HG03066 (cell line): ENCODE measurements around the gene SF3B4.

Experiments
- ATAC-seq: cut with Tn5 transposase; IDR thresholded peaks from one replicate; pipeline ENCODE4 v1.9.1; 2021; ENCODE audit warnings: low read depth; ENCODE audit not compliant: unreplicated experiment

The SF3B4 gene

DNA sequence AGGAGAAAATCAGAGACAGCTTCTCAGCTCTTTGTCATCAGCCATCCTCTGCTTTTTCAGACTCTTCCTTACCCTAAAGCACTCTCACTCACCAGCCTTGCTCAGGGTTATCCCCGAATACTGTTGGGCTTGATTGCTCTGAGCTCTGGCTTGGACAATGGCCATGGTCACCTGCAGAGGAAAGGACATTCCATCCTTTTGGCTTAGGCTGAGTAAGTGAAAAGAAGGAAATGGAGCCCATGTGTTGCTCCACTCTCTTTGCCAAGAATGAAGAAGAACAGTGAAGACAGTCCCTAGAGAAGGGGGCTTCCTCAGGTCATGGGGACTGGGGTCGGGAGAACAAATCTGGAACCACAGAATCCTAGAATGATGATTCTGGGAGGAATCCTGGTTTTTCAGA, 6.8 kb upstream of the SF3B4 start:
- ATAC-seq: no peak

DNA sequence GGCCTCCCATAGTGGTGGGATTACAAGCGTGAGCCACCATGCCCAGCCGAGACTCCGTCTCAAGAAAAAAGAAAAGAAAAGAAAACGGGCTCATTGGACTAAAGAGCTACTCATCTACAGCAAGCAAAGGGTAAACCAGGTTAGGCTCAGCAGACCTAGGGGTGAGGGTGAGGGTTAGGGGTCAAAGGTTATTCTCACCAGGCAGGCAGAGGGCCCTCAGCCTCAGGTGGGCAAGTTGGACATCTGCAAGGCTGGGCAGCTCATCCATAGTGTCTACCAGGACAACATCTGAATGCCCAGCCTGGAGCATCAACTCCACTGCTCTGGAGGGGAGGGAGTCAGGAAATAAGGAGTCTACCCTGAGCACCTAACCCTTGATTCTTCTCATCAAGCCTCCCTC, 5.6 kb upstream of the SF3B4 start:
- ATAC-seq: no peak

DNA sequence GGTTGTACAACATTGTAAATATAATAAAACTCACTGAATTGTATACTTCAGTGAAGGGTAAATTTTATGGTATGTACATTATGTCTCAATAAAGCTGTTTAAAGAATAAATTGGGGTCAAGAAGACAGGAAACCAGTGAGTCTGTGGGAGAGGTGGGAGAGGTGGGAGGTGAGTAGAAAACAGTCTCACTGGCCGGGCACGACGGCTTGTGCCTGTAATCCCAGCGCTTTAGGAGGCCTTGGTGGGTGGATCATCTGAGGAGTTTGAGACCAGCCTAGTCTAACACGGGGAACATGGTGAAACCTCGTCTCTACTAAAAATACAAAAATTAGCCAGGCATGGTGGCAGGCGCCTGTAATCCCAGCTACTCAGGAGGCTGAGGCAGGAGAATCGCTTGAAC, 4.9 kb upstream of the SF3B4 start:
- ATAC-seq: no peak

DNA sequence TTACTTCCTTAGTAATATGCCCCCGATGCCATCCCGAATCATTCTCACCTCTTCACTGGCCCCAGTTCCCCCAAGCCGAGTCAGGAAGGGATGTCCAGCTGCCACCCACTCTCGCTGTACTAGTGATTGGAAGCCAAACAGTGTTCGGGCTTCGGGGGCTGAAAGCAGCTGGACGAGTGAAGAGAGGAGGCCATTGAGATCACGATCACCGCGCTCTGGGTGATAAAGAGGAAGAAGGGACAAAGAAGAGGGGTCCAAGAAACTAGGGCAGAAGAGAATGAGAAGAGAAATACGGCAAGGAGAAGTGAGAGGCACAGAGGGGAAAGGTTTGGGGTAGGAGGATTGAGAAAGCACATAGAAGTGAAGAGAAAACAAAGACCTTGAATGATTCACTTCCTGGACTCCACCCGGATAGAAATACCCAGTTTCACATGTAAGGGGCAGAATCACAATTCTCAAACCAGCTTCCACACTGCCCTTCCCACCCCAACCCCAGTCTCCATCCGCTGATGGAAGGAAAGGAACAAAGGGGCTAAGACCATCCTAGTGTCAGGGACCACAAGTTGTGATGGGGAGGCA, 3.7 kb upstream of the SF3B4 start:
- ATAC-seq: no peak

DNA sequence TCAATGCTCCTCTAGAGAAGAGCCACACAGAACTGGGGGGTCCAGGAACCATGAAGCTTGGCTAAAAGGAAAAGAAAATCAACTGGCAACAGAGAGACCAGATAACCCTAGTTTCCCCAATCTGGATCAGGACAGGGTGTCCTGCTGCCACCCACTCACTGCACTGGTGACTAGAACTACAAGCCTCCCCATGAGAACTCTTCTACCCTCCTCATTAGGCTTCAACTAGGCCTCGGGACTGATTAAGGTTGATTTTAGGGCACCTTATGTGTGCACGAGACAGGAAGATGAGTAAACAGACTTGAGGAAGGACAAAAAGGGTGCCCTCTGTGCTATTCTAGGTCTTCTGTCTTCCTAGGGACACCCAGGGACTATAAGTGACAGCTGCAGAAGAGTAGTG, 2.3 kb upstream of the SF3B4 start:
- ATAC-seq: no peak

DNA sequence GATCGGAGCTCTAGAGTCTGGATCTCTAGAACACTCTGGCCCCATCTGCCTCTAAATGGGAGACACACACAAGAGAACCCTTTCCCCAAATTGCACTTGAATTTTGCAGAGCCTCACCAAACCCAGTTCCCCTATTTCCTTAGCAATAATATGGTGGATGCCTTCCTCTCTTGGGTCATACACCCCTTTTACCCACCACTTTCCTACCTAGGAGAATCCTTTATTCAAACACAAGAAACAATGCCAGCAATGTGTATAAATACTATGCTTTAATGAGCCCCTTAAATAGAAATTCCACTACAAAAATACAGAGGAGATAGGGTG, 760 bp upstream of the SF3B4 start:
- no peak for ATAC-seq

DNA sequence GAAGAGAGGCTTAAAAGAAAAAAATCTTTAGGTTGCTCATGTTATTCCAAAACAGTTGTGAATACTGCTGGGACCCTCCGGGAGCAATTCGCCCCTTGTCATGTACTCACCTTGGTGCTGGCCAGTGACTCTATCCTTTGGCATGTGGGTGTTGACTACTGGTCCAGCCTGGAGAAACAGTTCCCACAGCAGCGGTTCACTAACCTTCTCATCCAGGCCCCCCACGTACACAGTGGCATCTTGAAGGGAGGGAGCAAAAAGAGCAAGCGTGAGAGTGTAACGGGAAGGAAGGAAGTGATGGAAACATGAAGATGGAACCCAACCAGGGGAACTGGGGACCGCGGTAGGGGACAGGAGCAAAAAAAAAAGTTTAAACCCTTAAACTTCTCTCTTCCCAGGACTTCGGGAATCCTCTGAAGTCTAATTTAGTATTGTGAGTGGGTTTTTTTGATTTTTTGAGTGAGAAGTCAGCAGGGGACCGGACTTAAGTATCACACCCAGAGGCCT, 494 bp downstream of the SF3B4 start:
- no peak for ATAC-seq

DNA sequence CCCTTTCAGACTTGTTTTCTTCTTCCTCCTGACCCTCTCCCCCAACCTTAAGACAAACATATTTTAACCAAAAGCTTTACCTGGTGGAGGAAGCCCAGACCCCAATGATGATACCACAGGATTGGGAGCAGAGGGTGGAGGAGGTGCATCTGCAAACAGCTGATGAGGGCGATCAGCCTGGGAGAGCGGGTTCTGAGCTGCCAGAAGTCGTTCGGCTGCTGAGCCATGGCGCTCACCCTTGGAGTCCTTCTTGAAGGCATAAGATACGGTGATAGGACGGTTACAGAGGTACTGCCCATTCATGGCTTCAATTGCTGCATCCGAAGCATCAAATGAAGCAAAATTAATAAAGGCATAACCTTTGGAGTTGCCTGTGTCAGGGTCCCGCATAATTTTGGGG, 1.3 kb downstream of the SF3B4 start:
- ATAC-seq: no peak

DNA sequence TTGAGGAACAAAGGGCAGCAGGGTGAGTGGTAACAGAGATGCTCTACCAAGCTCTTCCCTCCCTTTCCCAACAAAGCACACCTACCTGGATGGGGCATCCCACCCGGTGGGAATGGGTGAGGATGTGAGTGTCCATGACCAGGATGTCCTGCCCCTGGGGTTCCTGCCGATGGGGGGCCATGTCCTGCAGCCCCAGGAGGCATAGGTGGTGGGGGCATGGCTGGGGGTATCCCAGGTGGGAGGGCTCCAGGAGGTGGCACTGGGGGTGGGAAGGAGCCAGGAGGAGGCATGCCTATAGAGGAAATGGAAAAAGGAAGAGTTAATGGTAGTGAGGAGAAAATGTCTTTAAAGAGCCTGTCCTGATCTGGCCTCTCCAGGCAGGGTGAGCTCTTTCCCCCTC, 1.9 kb downstream of the SF3B4 start:
- ATAC-seq: no peak

DNA sequence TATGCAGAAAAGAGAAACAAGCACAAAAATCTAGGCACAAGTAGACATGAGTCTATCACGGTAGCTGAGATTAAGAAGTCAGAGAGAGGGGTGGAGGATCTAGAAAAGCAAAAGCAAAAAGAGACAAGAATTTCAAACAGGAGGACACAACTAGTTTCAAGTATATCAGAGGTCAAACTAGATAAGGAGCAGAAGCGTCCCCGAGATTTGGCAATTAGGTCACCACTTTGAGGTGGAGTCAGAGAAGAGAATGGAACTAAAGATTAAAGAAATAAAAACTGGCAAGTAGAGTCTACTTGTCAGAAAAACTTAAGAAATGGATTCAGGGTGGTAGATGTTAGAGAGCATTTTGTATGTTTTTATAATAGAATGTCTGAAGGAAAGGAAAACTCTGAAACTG, 2.3 kb downstream of the SF3B4 start:
- no peak for ATAC-seq

DNA sequence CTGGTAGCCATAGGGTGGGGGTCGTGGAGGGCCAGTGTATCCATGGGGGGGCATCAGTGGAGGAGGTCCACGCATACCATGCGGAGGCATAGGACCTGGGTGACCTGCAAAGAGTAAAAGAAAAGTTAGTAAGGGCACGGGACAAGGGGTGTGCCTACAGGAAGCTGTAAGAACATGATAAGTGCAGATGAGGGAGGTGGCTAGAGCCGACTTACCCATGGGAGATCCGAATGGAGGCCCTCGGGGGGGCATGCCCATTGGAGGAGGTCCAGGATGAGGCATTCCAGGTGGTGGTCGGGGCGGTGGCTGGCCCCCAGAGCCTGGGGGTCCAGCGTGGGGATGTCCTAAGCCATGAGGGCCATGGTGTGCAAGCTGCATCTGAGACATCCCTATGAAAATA, 4.0 kb downstream of the SF3B4 start:
- ATAC-seq: no peak

DNA sequence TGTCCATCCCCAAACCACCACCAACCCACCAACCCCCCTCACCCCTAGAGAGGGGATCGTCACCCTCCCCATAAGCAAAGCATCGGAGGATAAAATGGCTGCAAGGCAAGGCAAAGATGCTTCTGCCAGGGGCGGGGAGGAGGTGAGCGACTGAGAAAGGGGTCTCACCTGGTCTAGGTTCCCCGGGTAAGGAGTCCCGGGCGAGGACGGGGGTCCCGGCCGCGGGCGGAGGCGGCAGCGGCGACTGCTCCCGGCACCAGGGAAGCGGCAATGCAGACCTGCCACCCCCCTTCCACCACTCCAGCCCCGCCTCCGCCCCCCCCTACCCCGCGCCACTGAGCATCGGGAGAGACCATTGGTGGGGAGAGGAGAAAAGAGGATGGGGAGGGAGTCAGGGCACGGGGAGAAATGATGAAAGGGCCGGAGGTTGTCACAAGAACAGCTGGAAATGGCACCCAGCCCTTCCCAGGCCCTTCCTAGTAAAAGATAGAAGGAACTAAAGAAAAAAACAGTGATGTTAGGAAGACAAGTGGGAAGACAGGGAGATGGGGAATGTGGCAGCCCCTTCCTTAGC, 9.9 kb downstream of the SF3B4 start, which contains the start of gene SV2A:
Gene SV2A (minus strand): TSS at position 274 of the 574 bp plus-strand sequence. CDS start 4,004 bp downstream, outside the sequence.
- no peak for ATAC-seq

DNA sequence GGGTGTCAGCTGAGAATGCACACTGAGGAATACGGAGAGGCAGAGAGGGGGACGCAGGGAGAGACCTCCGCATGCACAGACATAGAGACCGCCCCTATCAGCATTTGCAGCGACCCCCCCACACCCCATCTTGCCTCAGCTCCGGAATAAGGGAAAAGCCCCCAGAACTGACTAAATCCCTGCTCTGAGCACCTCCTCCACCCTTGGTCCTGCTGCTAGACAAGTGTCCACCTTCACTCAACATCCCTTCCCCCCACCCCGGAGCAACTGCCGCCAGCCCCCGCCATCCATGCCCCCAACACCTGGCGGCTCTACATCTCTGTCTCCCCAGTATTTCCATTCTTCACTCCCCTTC, 10.7 kb downstream of the SF3B4 start:
- ATAC-seq: no peak

DNA sequence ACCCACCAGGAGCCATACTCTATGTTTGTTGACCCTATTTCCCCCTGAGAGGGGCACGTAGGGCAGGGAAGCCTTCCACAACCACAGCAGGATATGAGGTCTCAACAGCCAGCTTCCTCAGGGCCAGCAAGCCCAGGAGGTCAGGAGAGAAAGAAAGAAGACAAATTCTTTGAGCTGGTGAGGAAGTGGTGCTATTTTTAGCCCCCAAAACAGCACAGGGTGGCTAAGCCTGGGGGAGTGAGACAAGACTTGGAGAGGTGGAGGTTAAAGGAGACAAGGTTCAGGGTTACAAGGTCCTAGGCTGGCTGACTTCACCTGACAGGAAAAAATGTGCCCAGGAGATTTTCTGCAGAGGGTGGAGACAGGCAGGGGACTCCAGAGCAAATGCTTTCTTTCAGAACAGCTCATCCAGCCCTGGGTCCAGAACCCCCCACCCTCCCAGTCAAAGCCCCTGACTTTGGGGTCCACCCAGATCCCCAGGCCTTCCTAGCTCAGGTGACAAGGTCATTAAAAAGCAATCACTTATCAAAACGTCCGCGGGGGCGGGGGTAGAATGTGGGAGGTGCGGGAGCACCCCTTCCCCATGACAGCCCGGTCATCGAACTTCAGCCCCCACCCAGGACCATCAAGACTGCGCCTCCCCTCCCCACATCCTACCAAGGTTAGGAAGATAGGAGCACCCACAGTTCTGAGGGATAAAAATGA, 11.3 kb downstream of the SF3B4 start:
- no peak for ATAC-seq

DNA sequence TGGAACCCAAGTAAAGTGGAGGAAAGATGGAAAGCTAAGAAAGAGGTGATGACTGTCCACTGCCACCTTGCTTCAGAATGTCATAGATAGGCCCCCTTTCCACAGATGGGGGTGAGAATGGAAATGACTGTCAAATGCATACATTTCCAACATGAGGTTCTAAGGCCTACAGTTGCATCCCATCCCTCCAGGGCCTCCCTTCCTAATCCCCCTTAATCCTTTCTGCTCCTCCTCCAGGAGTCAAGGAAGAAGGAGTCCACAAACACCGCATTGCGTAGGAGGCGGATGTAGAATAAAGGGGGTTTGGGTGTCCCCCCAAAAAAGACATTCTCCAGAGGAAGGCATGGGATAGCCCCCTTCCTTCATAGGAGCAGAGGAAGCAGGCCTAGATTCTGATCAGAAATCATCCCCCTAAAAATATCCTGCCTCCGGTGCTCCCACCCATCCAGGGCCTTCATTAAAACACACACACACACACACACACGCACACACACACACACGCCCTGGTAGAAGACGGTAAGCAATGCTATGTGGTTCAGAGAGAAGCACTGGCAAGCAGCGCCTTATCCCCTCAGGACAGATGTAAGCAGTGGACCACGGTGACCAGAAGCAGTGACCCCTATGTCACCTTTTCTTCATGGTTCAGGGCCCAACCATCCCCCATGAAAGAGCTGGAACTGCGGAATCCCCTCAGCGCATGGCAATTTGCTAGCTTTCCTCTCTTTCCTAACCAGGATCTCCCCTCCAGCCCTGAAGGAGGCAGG, 12.0 kb downstream of the SF3B4 start:
- no peak for ATAC-seq

DNA sequence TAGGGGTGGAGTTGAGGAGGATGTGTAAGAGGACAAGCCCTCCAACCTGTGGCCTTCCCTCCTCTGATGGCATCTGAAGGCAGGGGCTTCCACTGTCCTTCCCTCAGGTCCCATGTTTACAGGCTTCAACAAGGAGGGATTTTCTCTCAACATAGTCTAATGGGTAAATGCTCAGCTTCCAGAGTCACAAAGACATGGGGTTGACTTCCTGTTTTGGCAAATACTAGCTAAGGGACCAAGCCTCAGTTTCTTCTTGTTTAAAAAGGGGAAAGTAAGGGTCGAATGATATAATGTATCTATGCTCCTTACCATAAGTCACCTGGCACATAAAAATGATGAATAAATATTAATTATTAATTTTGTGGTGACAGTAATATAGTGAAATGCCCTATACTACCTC, 13.1 kb downstream of the SF3B4 start:
- ATAC-seq: no peak

DNA sequence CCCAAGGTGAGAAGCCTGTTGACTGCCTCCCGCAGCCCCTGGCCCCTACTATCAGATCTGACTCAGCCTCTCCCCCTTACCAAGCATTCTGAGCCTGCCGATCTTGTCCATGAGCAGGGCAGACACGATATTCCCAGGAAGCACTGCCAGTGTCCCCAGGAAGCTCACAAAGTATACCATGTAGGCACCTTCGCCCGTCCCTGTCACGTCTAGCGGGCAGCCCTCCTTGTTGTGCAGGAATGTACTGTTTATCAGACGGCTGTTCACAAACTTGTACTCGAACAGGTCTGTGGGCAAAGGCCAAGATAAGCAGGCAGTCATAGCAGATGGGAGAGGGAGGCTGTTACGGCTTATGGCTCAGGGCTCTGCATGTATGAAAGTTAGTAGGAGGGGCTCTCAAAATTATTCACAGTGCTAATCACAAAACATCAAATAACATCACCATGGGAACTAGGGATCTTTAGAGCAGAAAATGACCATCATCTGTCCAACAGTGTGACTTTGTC, 21.0 kb downstream of the SF3B4 start:
- ATAC-seq: no peak

DNA sequence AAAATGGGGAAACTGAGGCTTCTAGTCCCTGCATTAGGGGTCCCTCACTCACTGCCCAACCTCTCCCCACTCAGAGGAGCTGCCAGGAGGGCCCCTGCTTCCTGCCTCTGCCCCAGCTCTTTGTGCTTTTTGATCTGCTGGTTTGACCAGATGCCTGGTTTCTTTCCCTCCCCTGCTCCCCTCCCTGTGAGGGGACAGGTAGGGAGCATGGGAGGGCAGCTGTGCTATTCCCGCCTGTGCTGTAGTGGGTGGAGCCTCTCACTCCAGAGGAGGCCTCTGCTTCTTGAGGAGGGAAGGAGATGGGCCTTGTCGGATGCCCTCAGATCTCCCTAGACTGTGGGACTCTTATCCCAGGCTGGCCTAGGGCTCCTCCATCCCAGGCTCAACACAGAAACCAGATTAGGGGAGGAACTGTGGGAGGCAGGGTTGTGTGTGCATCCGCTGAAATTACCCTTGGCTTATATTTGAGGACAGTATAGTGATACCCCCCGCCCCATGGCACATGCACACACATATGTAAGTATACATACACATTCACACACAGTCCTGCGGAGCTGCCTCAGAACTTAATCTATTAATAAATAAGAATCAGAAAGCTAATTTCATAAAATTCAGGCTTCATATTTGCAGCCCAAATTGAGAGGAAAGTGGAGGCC, 23.6 kb downstream of the SF3B4 start:
- no peak for ATAC-seq

DNA sequence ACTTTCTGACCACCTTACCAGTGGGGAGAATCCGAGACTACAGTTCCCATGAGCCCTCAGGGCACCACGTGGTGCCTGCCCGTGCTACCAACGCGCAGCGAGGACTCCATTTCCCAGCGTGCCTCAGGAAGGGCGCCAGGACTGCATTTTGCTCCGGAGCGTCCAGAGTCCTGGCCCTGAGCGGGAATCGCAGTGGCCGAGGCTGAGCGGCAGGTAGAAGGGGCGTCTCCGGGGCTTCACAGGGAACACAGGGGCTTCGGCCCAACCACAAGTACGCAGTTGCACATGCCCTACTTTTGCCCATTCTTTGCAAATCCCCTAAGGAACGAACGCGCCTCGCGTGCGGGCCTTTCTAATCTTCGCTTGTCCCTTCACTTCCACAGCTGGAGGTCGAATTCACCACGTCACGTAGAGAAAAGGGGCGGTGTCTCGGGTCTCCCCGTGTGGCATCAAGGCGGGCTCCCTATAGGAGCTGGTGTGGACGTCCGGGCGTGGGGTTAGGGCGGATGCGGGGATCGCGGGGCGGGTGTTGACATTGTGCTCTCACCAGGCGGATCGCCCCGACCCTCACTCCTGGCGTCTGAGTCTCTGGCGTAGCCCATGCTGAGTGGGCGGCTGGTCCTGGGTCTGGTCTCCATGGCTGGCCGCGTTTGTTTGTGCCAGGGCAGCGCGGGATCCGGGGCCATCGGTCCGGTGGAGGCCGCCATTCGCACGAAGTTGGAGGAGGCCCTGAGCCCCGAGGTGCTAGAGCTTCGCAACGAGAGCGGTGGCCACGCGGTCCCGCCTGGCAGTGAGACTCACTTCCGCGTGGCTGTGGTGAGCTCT, 27.9 kb downstream of the SF3B4 start, which contains the start of gene BOLA1:
Gene BOLA1 (plus strand): TSS at position 109 of the 825 bp plus-strand sequence. CDS start 492 bp downstream, at position 601.
- peak; percentile 93 for ATAC-seq

DNA sequence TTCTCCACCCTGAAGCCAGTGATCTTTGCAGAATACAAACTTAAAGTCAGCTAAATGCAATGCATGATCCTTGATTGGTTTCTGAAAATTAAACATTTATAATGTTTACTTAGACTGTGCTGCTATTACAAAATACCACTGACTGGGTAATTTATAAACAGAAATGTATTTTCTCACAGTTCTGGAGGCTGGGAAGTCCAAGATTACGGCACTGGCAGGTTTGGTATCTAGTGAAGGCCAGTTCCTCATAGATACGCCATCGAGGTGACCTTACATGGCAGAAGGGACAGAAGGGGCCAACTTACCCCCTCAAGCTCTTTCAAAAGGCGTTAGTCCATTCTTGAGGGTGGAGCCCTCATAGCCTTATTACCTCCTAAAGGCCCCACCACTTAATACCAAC, 31.0 kb downstream of the SF3B4 start:
- ATAC-seq: no peak
